Activated CD4-positive, CD25-positive, alpha-beta regulatory T cell treated with anti-CD3 and anti-CD28 coated beads, Interleukin-2, amount 50 U/mL, for 72 hours (primary cell): Measurements from ENCODE around the gene ECSCR.
"Not testable (repeated sequence)": the region's sequence is repeated elsewhere in the genome, so short reads cannot be mapped to it uniquely, and the experiment has no call there.

Experiments
- DNase-seq: peaks from one replicate; pipeline ENCODE4 v3.0.0; 2021

The ECSCR gene

DNA sequence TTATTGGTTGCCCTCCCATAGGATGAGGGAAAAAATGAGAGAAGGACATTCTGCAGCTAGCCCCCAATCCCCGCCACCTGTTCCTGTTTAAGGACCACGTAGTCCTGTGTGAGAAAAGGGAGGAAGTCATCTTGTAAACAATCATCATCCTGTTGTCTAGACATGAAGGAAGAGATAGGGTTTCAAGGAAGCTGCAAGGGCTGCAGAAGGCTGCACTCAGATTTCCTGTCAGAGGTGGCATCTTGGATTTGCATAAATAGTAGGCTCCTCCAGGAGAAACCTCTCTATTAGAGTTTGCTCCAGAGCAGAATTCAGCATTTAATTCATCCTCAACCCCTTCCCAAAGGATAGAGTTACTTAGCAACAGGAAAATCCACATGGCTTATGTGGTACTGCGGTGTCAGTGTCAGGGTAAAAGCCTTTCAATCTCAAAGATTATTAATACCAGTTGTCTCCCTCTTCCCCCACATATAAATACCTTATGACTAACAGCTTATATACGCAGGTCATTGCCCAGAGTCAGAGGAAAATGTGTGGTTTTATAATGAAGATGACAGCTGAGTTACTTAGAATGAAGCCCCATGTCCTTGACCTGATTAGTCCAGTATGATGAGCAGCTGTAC is 18.6 kb downstream of the ECSCR start:
- no peak for DNase-seq

GRCh38 chr5:139440416-139440815 is 22.1 kb downstream of the ECSCR start:
- DNase-seq: not testable (repeated sequence)

DNA sequence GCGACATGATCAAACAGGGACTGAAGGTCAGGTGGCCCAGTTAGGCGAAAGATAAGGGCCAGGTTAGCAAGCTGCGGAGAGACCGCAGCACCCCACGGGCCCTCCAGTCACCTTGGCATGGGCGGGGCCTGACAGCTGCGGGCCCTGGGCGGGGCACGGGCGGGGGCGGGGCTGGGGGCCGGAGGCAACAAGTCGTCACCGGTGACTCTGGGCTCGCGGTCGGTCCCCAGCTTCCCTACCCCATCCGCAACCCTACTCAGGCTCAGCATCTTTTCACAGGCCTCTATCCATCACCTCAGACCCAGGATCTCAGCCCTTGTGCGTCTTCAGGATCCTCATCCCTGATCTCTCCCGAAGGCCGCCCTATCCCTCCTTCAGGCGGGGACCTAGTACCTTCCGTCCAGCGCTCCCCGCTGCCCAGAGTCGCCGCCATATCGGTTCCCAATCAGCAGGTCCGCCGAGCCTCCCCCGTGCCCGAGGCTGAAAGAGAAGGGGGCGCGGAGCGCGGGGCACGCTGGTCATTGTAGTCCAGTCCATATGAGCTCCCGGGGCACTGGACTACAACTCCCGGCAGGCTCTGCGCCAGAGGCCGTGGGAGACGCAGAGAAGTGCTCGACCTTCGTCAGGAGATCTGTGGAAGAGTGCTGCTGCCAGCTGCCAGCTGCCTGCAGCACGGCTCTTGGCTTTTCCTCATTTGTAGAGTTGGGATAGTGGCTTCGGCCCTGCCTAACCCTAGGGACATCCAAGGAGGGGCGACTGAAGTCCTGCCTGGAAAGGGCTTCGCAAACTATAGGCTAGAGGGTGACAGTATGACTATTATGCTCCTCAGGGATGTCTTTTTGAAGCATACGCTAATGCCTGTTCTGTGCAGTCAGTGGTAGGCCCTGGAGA is 23.3 kb downstream of the ECSCR start, which contains the start of gene DNAJC18:
TSS of gene DNAJC18 (minus strand) at position 513 of the 891 bp plus-strand sequence. CDS start at position 433, 80 bp downstream.
- peak; percentile 88 for DNase-seq

DNA sequence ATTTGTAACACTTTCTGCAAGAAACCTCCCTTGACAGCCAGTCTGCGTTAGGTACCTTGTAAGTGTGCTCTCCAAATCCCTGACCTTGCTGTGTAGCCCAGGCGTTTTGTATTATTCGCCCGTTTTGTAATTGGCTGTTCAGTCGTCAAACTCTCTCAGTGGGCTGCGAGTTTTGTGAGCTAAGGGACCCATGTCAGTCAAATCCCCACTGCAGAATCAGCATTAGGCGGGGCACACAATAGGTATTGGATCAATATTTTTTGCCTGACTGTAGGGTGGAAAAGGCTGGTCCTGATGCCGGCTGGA is 23.9 kb downstream of the ECSCR start:
- no peak for DNase-seq

DNA sequence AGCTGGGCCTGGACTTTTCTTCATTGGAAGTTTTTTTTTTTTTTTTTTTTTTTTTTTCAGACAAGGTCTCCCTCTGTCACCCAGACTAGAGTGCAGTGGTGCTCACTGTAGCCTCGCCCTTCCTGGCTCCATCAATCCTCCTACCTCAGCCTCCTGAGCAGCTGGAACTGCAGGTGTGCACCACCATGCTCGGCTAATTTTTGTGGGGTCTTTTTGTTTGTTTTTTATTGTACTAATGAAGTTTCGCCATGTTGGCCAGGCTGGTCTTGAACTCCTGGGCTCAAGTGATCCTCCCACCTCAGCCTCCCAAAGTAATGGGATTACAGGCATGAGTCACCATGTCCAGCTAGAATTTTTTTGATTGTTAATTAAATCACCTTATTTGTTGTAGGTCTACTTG is 26.9 kb downstream of the ECSCR start:
- no peak for DNase-seq

DNA sequence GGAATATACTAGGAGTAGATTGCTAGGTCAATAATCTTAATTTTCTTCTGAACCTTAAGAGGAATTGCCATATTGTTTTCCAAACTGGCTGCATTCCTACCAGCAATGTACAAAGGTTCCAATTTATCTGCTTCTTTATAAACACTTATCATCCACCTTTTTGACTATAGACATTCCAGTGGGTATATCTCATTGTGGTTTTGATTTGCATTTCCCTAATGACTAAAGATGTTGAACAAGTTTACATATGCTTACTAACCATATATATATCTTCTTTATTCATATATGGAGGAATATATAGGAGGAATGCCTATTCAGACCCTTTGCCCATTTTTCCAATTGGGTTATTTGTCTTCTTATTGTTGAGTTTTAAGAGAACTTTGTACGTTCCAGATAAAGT is 30.8 kb downstream of the ECSCR start:
- DNase-seq: no peak

GRCh38 chr5:139430015-139430414 is 32.5 kb downstream of the ECSCR start:
- no peak for DNase-seq

GRCh38 chr5:139426203-139426885 is 36.2 kb downstream of the ECSCR start:
- no peak for DNase-seq

DNA sequence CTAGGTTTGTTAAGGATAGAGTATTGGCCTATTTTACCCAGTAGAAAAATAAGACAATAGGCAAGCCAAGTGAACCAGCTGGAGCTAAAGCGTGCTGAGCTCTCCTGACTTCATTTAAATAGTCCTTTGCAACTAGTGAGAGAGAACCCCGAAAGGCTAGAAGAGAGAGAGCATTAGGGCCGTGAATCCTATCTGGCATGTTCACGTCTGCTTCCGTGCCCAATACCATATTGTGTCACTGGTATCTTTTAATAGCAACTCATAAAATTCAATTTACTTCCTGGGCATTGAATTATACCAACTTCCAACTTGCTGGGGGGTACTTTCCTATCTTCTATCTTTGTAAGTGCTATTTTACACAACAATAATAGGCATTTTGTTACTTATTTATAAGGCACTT is 37.0 kb downstream of the ECSCR start:
- DNase-seq: no peak

DNA sequence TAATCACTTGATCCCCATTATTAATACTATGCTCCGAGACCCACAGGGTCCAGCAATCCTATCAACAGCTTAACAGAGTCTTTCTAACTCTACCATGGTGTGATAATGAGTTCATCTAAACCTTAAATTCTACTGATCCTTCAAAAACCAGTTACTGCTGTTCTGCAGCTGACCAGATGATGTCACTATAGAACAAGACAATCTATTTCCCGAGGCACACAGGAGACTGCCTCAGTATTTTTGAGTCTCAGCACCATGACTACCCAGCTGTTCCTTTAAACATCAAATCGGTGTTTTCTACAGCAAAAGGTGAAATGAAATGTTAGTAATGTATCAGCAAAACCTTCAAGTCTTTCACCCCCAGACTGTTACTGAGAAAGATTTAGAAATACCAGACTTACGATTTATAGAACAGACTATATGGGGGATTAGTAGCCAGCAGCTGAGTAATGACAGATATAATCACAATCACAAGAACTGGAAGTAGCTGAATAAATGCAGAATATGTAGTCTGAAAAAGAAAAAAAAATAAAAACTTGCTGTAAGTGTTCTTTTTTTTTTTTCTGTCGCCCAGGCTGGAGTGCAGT is 40.1 kb downstream of the ECSCR start:
- no peak for DNase-seq

GRCh38 chr5:139419226-139420192 is 43.0 kb downstream of the ECSCR start:
- no peak for DNase-seq

DNA sequence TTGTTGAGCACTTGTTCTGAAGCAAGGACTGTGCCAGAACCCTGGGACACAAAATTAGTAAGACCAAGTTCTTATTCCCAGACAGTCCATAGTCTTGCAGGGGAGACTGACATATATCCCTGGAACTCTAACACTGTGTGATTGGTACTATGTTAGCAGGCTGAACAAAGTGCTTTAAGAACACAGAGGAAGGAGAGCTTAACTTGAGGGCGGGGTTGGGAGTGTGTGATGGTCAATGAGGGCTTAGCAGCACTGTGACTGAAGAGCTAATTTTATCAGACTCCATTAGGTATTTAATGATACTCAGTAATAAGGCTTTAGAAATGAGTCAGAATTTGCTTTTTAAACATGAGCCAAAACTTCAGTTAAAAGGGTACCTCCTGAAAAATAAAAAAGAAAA is 43.8 kb downstream of the ECSCR start:
- no peak for DNase-seq

GRCh38 chr5:139417214-139417613 is 45.3 kb downstream of the ECSCR start:
- no peak for DNase-seq

DNA sequence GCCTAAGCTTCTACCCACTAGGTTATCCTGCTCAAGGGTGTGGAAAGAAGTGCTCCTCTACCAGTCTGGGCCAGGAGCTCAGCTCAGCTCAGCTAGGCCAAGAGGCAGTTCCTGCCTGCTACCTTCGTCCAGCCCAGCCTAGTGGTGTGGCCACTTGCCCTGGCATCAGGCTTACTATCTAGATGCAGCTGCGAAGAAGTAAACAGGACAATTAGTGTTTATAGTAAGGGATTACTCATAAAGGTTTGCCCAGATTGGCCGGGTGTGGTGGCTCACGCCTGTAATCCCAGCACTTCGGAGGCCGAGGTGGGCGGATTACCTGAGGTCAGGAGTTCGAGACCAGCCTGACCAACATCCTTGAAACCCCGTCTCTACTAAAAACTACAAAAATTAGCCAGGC is 45.9 kb downstream of the ECSCR start:
- no peak for DNase-seq

- no peak for DNase-seq
Observed at GRCh38 chr5:139415869-139416268, 46.7 kb downstream of the ECSCR start.

DNA sequence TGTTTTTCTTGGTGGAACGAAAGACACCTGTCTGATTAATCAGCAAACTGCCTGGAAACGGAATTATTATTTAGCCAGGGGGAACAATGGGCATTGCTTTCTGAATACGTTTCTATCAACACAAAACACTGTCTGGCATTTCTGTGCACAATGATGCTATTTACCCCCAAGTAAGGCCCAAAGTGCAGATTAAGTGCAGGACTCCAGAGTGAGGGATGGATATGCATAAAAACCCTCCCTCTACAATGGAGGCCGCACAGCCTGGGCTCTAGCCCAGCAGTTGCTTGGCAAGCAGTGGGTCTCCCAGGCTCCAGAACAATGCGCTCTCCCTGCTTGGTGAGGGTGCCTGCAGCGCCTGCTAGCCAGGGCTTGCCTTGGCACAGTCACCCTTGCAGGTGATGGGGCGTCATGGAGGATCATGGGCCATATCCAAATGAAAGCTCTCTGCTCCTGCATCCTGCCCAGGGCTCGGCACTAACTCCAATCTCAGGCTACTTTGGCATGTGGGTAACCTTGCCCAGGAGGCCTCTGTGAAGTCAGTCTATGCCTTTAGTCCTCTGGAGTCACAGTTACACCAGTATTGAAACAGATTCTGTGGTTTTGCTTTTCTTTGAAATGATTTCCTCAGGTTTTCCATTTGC is 47.2 kb downstream of the ECSCR start:
- DNase-seq: no peak

GRCh38 chr5:139414581-139415130 is 47.9 kb downstream of the ECSCR start:
- DNase-seq: peak; percentile 49

GRCh38 chr5:139413963-139414362 is 48.6 kb downstream of the ECSCR start:
- DNase-seq: no peak

DNA sequence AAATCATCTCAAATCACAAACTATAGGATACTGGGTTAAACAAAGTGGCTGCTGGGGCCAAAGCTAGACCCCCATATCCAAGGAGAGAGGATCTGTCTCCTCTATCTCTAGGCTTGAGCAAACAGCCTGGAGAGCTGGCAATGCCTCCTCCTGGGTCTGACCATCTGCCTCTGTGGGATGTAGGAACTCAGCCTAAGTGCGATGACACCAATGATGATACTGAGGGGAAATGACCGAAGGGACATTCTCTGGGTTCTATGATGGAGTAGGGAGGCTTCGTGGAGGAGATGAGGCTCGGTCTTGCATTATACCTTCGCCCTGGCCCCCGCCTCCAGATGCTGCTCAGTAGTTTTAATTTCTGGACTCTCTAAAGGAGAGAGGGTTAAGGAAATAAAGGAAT is 49.4 kb downstream of the ECSCR start:
- DNase-seq: no peak

- no peak for DNase-seq
Observed at GRCh38 chr5:139410993-139411828, 51.3 kb downstream of the ECSCR start.
